ENCODE results near the gene PRKG2.

Gene PRKG2

GRCh38 chr4:81180916-81181315 lies 34.1 kb downstream of the PRKG2 start:
- no peaks in the 10 kb centered on the region for H3K36me3 ChIP-seq (ENCODE audit: control insufficient read depth in 1 of 2, insufficient read depth in 2 of 2, low read length in 2 of 2)
- no peak overlapping the region for H3K14ac ChIP-seq (ENCODE audit: low read length)
- H3K23ac ChIP-seq (ENCODE audit: low read length) = no peak overlapping the region
- H3K27me3 ChIP-seq (ENCODE audit: insufficient read depth, low read length) = no peaks in the 10 kb centered on the region
- H3K4ac ChIP-seq (ENCODE audit: low read depth, low read length) = no peak overlapping the region
- H2BK12ac ChIP-seq (ENCODE audit: low read length) = no peak overlapping the region
- H4K12ac ChIP-seq (ENCODE audit: low read depth, low read length) = no peak overlapping the region
- H3K4me3 ChIP-seq (ENCODE audit: low read depth, low read length) = no peak overlapping the region
- no peak overlapping the region for H3K9ac ChIP-seq (ENCODE audit: low read length)
- no peaks in the 10 kb centered on the region for H3K4me1 ChIP-seq (ENCODE audit: control insufficient read depth in 1 of 2, insufficient read depth in 2 of 2, low read length in 2 of 2)
- H2BK5ac ChIP-seq (ENCODE audit: low read depth, low read length, poor library complexity) = no peak overlapping the region
- H3K9me3 ChIP-seq (ENCODE audit: insufficient read depth, low read depth, low read length) = no peaks in the 10 kb centered on the region
- no peaks in the 10 kb centered on the region for H3K79me1 ChIP-seq (ENCODE audit: low read length)
- H4K8ac ChIP-seq (ENCODE audit: low read depth, low read length) = no peak overlapping the region
- no peaks in the 10 kb centered on the region for H3K79me2 ChIP-seq (ENCODE audit: control insufficient read depth, insufficient read depth, low read length, poor library complexity)
- no peak overlapping the region for H3K4me2 ChIP-seq (ENCODE audit: low read length)
- H2AFZ ChIP-seq (ENCODE audit: insufficient read depth, low read length, poor library complexity) = no peak overlapping the region
- H2BK120ac ChIP-seq (ENCODE audit: insufficient read depth, low read length, poor library complexity) = no peak overlapping the region
- no peak overlapping the region for H4K91ac ChIP-seq (ENCODE audit: low read depth, low read length)
- no peak overlapping the region for H3K18ac ChIP-seq (ENCODE audit: low read length)
- no peak overlapping the region for H3K27ac ChIP-seq (ENCODE audit: low read depth, low read length)
- no peak for DNase-seq
- H2AK5ac ChIP-seq (ENCODE audit: low read length) = no peak overlapping the region
- no CpG with 5 or more reads among the region's 1 CpG for WGBS (ENCODE audit: extremely low coverage, insufficient coverage, insufficient read length)

- H3K4me2 ChIP-seq (ENCODE audit: low read length) = no peak overlapping the region
- no peak overlapping the region for H4K91ac ChIP-seq (ENCODE audit: low read depth, low read length)
- H2AFZ ChIP-seq (ENCODE audit: insufficient read depth, low read length, poor library complexity) = no peak overlapping the region
- H3K4ac ChIP-seq (ENCODE audit: low read depth, low read length) = no peak overlapping the region
- no peak overlapping the region for H3K14ac ChIP-seq (ENCODE audit: low read length)
- H4K8ac ChIP-seq (ENCODE audit: low read depth, low read length) = no peak overlapping the region
- H3K36me3 ChIP-seq (ENCODE audit: control insufficient read depth in 1 of 2, insufficient read depth in 2 of 2, low read length in 2 of 2) = no peaks in the 10 kb centered on the region
- H3K79me2 ChIP-seq (ENCODE audit: control insufficient read depth, insufficient read depth, low read length, poor library complexity) = no peaks in the 10 kb centered on the region
- no peak overlapping the region for H3K18ac ChIP-seq (ENCODE audit: low read length)
- WGBS (ENCODE audit: extremely low coverage, insufficient coverage, insufficient read length) = no CpG with 5 or more reads among the region's 3 CpGs
- H4K12ac ChIP-seq (ENCODE audit: low read depth, low read length) = no peak overlapping the region
- no peaks in the 10 kb centered on the region for H3K79me1 ChIP-seq (ENCODE audit: low read length)
- no peak overlapping the region for H2BK12ac ChIP-seq (ENCODE audit: low read length)
- H3K27ac ChIP-seq (ENCODE audit: low read depth, low read length) = no peak overlapping the region
- H3K27me3 ChIP-seq (ENCODE audit: insufficient read depth, low read length) = no peaks in the 10 kb centered on the region
- H2BK5ac ChIP-seq (ENCODE audit: low read depth, low read length, poor library complexity) = no peak overlapping the region
- no peak overlapping the region for H3K23ac ChIP-seq (ENCODE audit: low read length)
- H3K9ac ChIP-seq (ENCODE audit: low read length) = no peak overlapping the region
- H3K4me1 ChIP-seq (ENCODE audit: control insufficient read depth in 1 of 2, insufficient read depth in 2 of 2, low read length in 2 of 2) = no peaks in the 10 kb centered on the region
- H2AK5ac ChIP-seq (ENCODE audit: low read length) = no peak overlapping the region
- H3K9me3 ChIP-seq (ENCODE audit: insufficient read depth, low read depth, low read length) = no peaks in the 10 kb centered on the region
- no peak overlapping the region for H2BK120ac ChIP-seq (ENCODE audit: insufficient read depth, low read length, poor library complexity)
- no peak overlapping the region for H3K4me3 ChIP-seq (ENCODE audit: low read depth, low read length)
- no peak for DNase-seq
Observed at GRCh38 chr4:81179326-81179725, 35.7 kb downstream of the PRKG2 start.

- Histone ChIP-seq H3K9me3 (ENCODE audit: insufficient read depth, low read depth, low read length) (no peaks in the 10 kb centered on the region), H3K27ac (ENCODE audit: low read depth, low read length) (no peak overlapping the region), H2AFZ (ENCODE audit: insufficient read depth, low read length, poor library complexity) (no peak overlapping the region), H4K12ac (ENCODE audit: low read depth, low read length) (no peak overlapping the region), H3K23ac (ENCODE audit: low read length) (no peak overlapping the region), H3K79me2 (ENCODE audit: control insufficient read depth, insufficient read depth, low read length, poor library complexity) (no peaks in the 10 kb centered on the region), H4K91ac (ENCODE audit: low read depth, low read length) (no peak overlapping the region), H3K79me1 (ENCODE audit: low read length) (no peaks in the 10 kb centered on the region), H2BK12ac (ENCODE audit: low read length) (no peak overlapping the region), H3K27me3 (ENCODE audit: insufficient read depth, low read length) (no peaks in the 10 kb centered on the region), H3K4ac (ENCODE audit: low read depth, low read length) (no peak overlapping the region), H4K8ac (ENCODE audit: low read depth, low read length) (no peak overlapping the region), H3K18ac (ENCODE audit: low read length) (no peak overlapping the region), H3K9ac (ENCODE audit: low read length) (no peak overlapping the region), H3K4me2 (ENCODE audit: low read length) (no peak overlapping the region), H2BK5ac (ENCODE audit: low read depth, low read length, poor library complexity) (no peak overlapping the region), H2AK5ac (ENCODE audit: low read length) (no peak overlapping the region), H3K14ac (ENCODE audit: low read length) (no peak overlapping the region), H3K4me1 (ENCODE audit: control insufficient read depth in 1 of 2, insufficient read depth in 2 of 2, low read length in 2 of 2) (no peaks in the 10 kb centered on the region), H3K4me3 (ENCODE audit: low read depth, low read length) (no peak overlapping the region), H3K36me3 (ENCODE audit: control insufficient read depth in 1 of 2, insufficient read depth in 2 of 2, low read length in 2 of 2) (no peaks in the 10 kb centered on the region), H2BK120ac (ENCODE audit: insufficient read depth, low read length, poor library complexity) (no peak overlapping the region)
- DNase-seq = no peak
- no CpG with 5 or more reads among the region's 1 CpG for WGBS (ENCODE audit: extremely low coverage, insufficient coverage, insufficient read length)
Observed at GRCh38 chr4:81173213-81173612, 41.8 kb downstream of the PRKG2 start.

- DNase-seq = no peak
- no peak overlapping the region for H3K23ac ChIP-seq (ENCODE audit: low read length)
- no peak overlapping the region for H2BK5ac ChIP-seq (ENCODE audit: low read depth, low read length, poor library complexity)
- no peak overlapping the region for H3K4me2 ChIP-seq (ENCODE audit: low read length)
- H4K12ac ChIP-seq (ENCODE audit: low read depth, low read length) = no peak overlapping the region
- no peaks in the 10 kb centered on the region for H3K36me3 ChIP-seq (ENCODE audit: control insufficient read depth in 1 of 2, insufficient read depth in 2 of 2, low read length in 2 of 2)
- no peak overlapping the region for H3K4ac ChIP-seq (ENCODE audit: low read depth, low read length)
- no peak overlapping the region for H4K91ac ChIP-seq (ENCODE audit: low read depth, low read length)
- no peak overlapping the region for H4K8ac ChIP-seq (ENCODE audit: low read depth, low read length)
- no peaks in the 10 kb centered on the region for H3K4me1 ChIP-seq (ENCODE audit: control insufficient read depth in 1 of 2, insufficient read depth in 2 of 2, low read length in 2 of 2)
- H3K79me2 ChIP-seq (ENCODE audit: control insufficient read depth, insufficient read depth, low read length, poor library complexity) = no peaks in the 10 kb centered on the region
- H3K18ac ChIP-seq (ENCODE audit: low read length) = no peak overlapping the region
- H3K27me3 ChIP-seq (ENCODE audit: insufficient read depth, low read length) = no peaks in the 10 kb centered on the region
- no peak overlapping the region for H3K27ac ChIP-seq (ENCODE audit: low read depth, low read length)
- H2BK12ac ChIP-seq (ENCODE audit: low read length) = no peak overlapping the region
- H3K14ac ChIP-seq (ENCODE audit: low read length) = no peak overlapping the region
- no peak overlapping the region for H3K9ac ChIP-seq (ENCODE audit: low read length)
- no peaks in the 10 kb centered on the region for H3K9me3 ChIP-seq (ENCODE audit: insufficient read depth, low read depth, low read length)
- H3K79me1 ChIP-seq (ENCODE audit: low read length) = no peaks in the 10 kb centered on the region
- no peak overlapping the region for H2AFZ ChIP-seq (ENCODE audit: insufficient read depth, low read length, poor library complexity)
- WGBS (ENCODE audit: extremely low coverage, insufficient coverage, insufficient read length) = no CpG with 5 or more reads among the region's 5 CpGs
- H2AK5ac ChIP-seq (ENCODE audit: low read length) = no peak overlapping the region
- H3K4me3 ChIP-seq (ENCODE audit: low read depth, low read length) = no peak overlapping the region
- no peak overlapping the region for H2BK120ac ChIP-seq (ENCODE audit: insufficient read depth, low read length, poor library complexity)
Observed at GRCh38 chr4:81166458-81167160, 48.4 kb downstream of the PRKG2 start.
